Measurements from ENCODE around the gene RTL1.

Gene RTL1

GRCh38 chr14:100882026-100882967 lies 21.2 kb downstream of the RTL1 start:
- no peak for DNase-seq (ENCODE audit: low read depth in 2 of 2)

GRCh38 chr14:100881211-100882025 lies 22.1 kb downstream of the RTL1 start:
- DNase-seq (ENCODE audit: low read depth in 2 of 2): no peak

- no peak for DNase-seq (ENCODE audit: low read depth in 2 of 2)
Observed at GRCh38 chr14:100880271-100881101, 23.0 kb downstream of the RTL1 start.

- no peak for DNase-seq (ENCODE audit: low read depth in 2 of 2)
Observed at GRCh38 chr14:100879782-100880181, 23.7 kb downstream of the RTL1 start.

- DNase-seq (ENCODE audit: low read depth in 2 of 2): no peak
Observed at GRCh38 chr14:100879194-100879593, 24.3 kb downstream of the RTL1 start.

- no peak for DNase-seq (ENCODE audit: low read depth in 2 of 2)
Observed at GRCh38 chr14:100878271-100879146, 25.0 kb downstream of the RTL1 start.

- DNase-seq (ENCODE audit: low read depth in 2 of 2): no peak
Observed at GRCh38 chr14:100875861-100876590, 27.5 kb downstream of the RTL1 start.

- no peak for DNase-seq (ENCODE audit: low read depth in 2 of 2)
Observed at GRCh38 chr14:100875126-100875525, 28.4 kb downstream of the RTL1 start.

- no peak for DNase-seq (ENCODE audit: low read depth in 2 of 2)
Observed at GRCh38 chr14:100874411-100875091, 29.0 kb downstream of the RTL1 start.

- DNase-seq (ENCODE audit: low read depth in 2 of 2): no peak
Observed at GRCh38 chr14:100874051-100874410, 29.5 kb downstream of the RTL1 start.

- no peak for DNase-seq (ENCODE audit: low read depth in 2 of 2)
Observed at GRCh38 chr14:100873096-100873482, 30.4 kb downstream of the RTL1 start.

- no peak for DNase-seq (ENCODE audit: low read depth in 2 of 2)
Observed at GRCh38 chr14:100872259-100873095, 31.0 kb downstream of the RTL1 start.

GRCh38 chr14:100871234-100872186 lies 32.0 kb downstream of the RTL1 start:
- DNase-seq (ENCODE audit: low read depth in 2 of 2): no peak

- DNase-seq (ENCODE audit: low read depth in 2 of 2): no peak
Observed at GRCh38 chr14:100868621-100869370, 34.7 kb downstream of the RTL1 start.

GRCh38 chr14:100867631-100868315 lies 35.7 kb downstream of the RTL1 start:
- no peak for DNase-seq (ENCODE audit: low read depth in 2 of 2)

Measured in stimulated activated CD4-positive, alpha-beta T cell treated with anti-CD3 and anti-CD28 coated beads, Interleukin-4, amount 100 ng/mL, for 48 hours (primary cell).